Measurements from ENCODE around the gene ATP2A3.

The ATP2A3 gene

DNA sequence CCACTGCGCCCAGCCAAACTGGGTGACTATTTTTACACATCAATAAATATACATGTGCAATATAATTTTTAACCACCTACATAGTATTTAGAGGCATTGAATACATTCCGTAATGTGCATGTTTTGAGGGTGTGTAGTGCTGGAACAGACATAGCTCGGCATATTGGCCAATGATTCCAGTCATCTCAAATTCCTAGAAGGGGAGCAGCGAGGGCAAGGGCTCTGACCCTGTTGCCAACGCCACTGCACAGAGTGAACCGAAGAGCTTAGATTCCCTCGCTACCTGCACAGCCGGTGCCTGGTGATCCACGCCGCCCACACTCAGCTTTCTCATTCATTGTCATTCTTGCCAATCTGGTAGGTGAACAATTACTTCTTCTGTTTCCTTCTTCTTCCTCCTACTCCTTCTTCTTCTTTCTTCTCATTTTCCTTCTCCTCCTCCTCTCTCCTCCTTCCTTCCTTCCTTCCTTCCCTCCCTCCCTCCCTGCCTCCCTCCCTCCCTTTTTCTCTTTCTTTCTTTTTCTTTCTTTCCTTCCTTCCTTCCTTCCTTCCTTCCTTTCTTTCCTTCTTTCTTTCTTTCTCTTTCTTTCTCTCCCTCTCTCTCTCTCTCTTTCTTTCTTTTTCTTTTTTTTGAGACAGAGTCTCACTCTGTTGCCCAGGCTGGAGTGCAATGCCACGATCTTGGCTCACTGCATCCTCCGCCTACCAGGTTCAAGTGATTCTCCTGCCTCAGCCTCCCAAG, 26.3 kb upstream of the ATP2A3 start:
- no peaks in the 10 kb centered on the region for H3K9me3 ChIP-seq (ENCODE audit: control insufficient read depth, low read length)
- no peaks in the 10 kb centered on the region for H3K4me1 ChIP-seq (ENCODE audit: control insufficient read depth, insufficient read depth, low read length)
- no peaks in the 10 kb centered on the region for H3K36me3 ChIP-seq (ENCODE audit: control insufficient read depth, insufficient read depth, low read length)
- 89 to 92% methylated on average over 12 of the region's 12 CpGs for WGBS, 2 experiments
- H3K27ac ChIP-seq (ENCODE audit: insufficient read depth, low read depth, low read length, poor library complexity, severe bottlenecking) = no peak overlapping the region
- H3K4me3 ChIP-seq (ENCODE audit: insufficient read depth, low read depth, low read length) = no peak overlapping the region
- H3K27me3 ChIP-seq (ENCODE audit: control insufficient read depth, insufficient read depth, low read length, poor library complexity, severe bottlenecking) = no peaks in the 10 kb centered on the region

- Histone ChIP-seq H3K9me3 (ENCODE audit: control insufficient read depth, low read length) (no peaks in the 10 kb centered on the region), H3K4me3 (ENCODE audit: insufficient read depth, low read depth, low read length) (no peak overlapping the region), H3K4me1 (ENCODE audit: control insufficient read depth, insufficient read depth, low read length) (no peaks in the 10 kb centered on the region), H3K36me3 (ENCODE audit: control insufficient read depth, insufficient read depth, low read length) (no peaks in the 10 kb centered on the region), H3K27ac (ENCODE audit: insufficient read depth, low read depth, low read length, poor library complexity, severe bottlenecking) (no peak overlapping the region), H3K27me3 (ENCODE audit: control insufficient read depth, insufficient read depth, low read length, poor library complexity, severe bottlenecking) (no peaks in the 10 kb centered on the region)
- WGBS, 2 experiments = 90 to 91% methylated on average over 24 of the region's 24 CpGs
Measured at GRCh38 chr17:3989041-3989886, 25.0 kb upstream of the ATP2A3 start.

DNA sequence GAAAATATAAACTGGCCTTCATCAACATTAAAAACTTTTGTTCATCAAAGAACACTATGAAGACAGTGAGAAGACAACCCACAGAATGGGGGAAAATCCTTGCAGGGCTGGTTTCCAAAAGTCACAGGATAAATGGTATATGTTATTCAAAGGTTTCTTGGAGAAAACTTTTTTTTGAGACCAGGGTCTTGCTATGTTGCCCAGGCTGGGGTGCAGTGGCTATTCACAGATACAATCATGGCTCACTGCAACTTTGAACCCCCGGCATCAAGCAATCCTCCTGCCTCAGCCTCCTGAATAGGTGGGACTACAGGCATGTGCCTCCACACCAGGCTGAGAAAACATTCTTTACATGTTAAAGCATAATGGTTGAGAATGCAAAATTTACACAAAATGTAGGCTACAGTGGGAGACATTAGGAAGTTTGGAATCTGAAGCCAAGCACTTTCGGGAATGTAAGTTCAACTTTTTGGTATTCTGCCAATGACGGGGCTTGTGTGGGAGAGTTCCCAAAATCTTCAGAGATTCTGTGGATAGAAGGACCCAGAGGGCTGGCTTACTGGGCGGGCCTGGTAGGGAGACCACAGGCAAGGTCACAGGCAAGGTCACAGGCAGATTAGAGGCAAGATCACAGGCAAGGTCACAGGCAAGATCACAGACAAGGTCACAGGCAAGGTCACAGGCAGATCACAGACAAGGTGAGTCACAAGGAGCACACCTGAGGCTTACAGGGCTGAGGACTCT, 24.2 kb upstream of the ATP2A3 start:
- no peaks in the 10 kb centered on the region for H3K36me3 ChIP-seq (ENCODE audit: control insufficient read depth, insufficient read depth, low read length)
- 95% methylated on average over 4 of the region's 4 CpGs for WGBS, 2 experiments

DNA sequence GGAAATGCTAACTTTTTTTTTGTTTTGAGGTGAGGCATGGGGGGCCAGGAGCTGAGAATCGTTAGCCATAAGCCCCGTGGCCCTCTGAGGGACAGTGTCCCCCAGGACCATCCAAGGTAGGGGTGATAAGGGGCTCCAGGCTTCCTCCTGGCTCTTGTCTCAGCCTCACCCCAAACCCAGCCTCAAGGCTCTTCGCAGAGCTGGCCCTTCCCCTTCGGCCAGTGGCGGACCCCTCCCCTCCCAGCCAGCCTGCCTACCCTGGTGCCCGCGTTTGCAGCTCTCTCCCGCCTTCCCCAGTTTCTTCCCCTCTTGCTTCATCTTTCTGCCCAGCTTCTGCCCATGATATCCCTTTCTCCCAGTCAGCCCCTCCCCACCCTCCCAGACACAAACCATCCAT, 22.7 kb upstream of the ATP2A3 start:
- Histone ChIP-seq H3K4me1 (ENCODE audit: control insufficient read depth, insufficient read depth, low read length) (no peaks in the 10 kb centered on the region), H3K27ac (ENCODE audit: insufficient read depth, low read depth, low read length, poor library complexity, severe bottlenecking) (no peak overlapping the region), H3K4me3 (ENCODE audit: insufficient read depth, low read depth, low read length) (no peak overlapping the region), H3K36me3 (ENCODE audit: control insufficient read depth, insufficient read depth, low read length) (no peaks in the 10 kb centered on the region), H3K9me3 (ENCODE audit: control insufficient read depth, low read length) (no peaks in the 10 kb centered on the region), H3K27me3 (ENCODE audit: control insufficient read depth, insufficient read depth, low read length, poor library complexity, severe bottlenecking) (no peaks in the 10 kb centered on the region)
- 91% methylated on average over 8 of the region's 8 CpGs for WGBS, 2 experiments

More for the DNA sequence above, 24.2 kb upstream of the ATP2A3 start:
- Histone ChIP-seq H3K27ac (ENCODE audit: insufficient read depth, low read depth, low read length, poor library complexity, severe bottlenecking) (no peak overlapping the region), H3K4me1 (ENCODE audit: control insufficient read depth, insufficient read depth, low read length) (no peaks in the 10 kb centered on the region), H3K4me3 (ENCODE audit: insufficient read depth, low read depth, low read length) (no peak overlapping the region), H3K9me3 (ENCODE audit: control insufficient read depth, low read length) (no peaks in the 10 kb centered on the region), H3K27me3 (ENCODE audit: control insufficient read depth, insufficient read depth, low read length, poor library complexity, severe bottlenecking) (no peaks in the 10 kb centered on the region)

DNA sequence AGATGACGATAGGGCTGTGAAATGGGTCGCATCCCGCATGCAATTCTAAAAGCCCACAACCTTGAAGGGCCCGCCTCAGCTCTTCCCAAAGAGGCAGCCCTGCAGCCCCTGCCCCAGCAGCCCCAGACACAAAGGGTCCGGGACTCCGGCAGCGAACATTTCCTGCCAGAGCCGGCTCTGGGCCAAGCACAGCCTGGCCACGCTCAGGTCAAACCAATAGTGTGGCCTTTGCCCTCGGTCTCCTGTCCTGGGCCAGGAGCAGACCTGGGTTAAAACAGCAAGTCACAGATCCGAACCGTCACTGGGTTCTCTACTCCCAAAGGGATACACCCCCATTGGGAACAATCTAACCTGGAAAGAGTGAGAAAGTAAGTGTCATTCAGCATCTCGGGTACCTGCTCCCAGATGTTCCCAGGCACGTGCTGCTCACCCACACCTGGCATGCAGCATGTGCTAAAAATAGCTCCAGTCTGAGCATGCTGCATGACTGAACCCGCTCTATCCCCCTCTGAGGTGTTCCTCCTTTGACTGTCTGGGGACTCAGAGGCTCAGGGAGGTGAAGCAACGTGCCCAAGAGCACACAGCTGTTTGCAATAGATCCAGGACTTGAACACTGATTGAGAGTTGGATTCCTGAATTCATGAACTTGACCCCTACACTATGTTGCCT, 22.2 kb upstream of the ATP2A3 start:
- no peaks in the 10 kb centered on the region for H3K36me3 ChIP-seq (ENCODE audit: control insufficient read depth, insufficient read depth, low read length)
- H3K9me3 ChIP-seq (ENCODE audit: control insufficient read depth, low read length) = no peaks in the 10 kb centered on the region
- WGBS, 2 experiments = 82% methylated on average over 16 of the region's 16 CpGs
- H3K27ac ChIP-seq (ENCODE audit: insufficient read depth, low read depth, low read length, poor library complexity, severe bottlenecking) = no peak overlapping the region
- H3K4me1 ChIP-seq (ENCODE audit: control insufficient read depth, insufficient read depth, low read length) = peaks cover 4% of the 10 kb centered on the region
- H3K4me3 ChIP-seq (ENCODE audit: insufficient read depth, low read depth, low read length) = no peak overlapping the region
- no peaks in the 10 kb centered on the region for H3K27me3 ChIP-seq (ENCODE audit: control insufficient read depth, insufficient read depth, low read length, poor library complexity, severe bottlenecking)

DNA sequence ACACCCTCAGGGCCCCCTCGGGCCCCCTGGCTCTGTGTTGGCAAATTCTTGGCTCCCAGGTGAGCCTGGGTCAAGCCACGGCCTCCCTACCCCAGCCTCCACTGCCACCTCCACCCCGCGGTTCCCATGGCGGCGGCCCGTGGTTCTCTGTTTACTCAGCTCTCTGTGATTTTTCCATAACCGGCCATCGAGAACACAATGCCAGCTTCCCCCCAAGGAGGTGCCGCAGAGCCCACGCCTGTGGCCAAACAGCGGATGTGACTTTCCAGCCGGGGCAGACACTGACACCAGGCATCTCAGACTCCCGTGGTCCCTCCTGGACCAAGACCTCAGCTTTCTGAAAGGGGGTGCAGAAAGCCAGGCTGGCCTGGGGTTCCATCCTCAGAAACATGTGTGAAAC, 21.6 kb upstream of the ATP2A3 start:
- 88 to 90% methylated on average over 14 of the region's 14 CpGs for WGBS, 2 experiments
- Histone ChIP-seq H3K4me3 (ENCODE audit: insufficient read depth, low read depth, low read length) (no peak overlapping the region), H3K4me1 (ENCODE audit: control insufficient read depth, insufficient read depth, low read length) (peaks cover 6% of the 10 kb centered on the region), H3K27ac (ENCODE audit: insufficient read depth, low read depth, low read length, poor library complexity, severe bottlenecking) (no peak overlapping the region), H3K9me3 (ENCODE audit: control insufficient read depth, low read length) (no peaks in the 10 kb centered on the region), H3K36me3 (ENCODE audit: control insufficient read depth, insufficient read depth, low read length) (no peaks in the 10 kb centered on the region), H3K27me3 (ENCODE audit: control insufficient read depth, insufficient read depth, low read length, poor library complexity, severe bottlenecking) (no peaks in the 10 kb centered on the region)

- Histone ChIP-seq H3K27me3 (ENCODE audit: control insufficient read depth, insufficient read depth, low read length, poor library complexity, severe bottlenecking) (no peaks in the 10 kb centered on the region), H3K4me3 (ENCODE audit: insufficient read depth, low read depth, low read length) (no peak overlapping the region), H3K9me3 (ENCODE audit: control insufficient read depth, low read length) (no peaks in the 10 kb centered on the region), H3K4me1 (ENCODE audit: control insufficient read depth, insufficient read depth, low read length) (peaks cover 10% of the 10 kb centered on the region), H3K27ac (ENCODE audit: insufficient read depth, low read depth, low read length, poor library complexity, severe bottlenecking) (no peak overlapping the region), H3K36me3 (ENCODE audit: control insufficient read depth, insufficient read depth, low read length) (no peaks in the 10 kb centered on the region)
- WGBS, 2 experiments = 89 to 90% methylated on average over 18 of the region's 18 CpGs
Measured at GRCh38 chr17:3983606-3984484, 19.6 kb upstream of the ATP2A3 start.

- Histone ChIP-seq H3K27ac (ENCODE audit: insufficient read depth, low read depth, low read length, poor library complexity, severe bottlenecking) (no peak overlapping the region), H3K27me3 (ENCODE audit: control insufficient read depth, insufficient read depth, low read length, poor library complexity, severe bottlenecking) (no peaks in the 10 kb centered on the region), H3K4me3 (ENCODE audit: insufficient read depth, low read depth, low read length) (no peak overlapping the region), H3K4me1 (ENCODE audit: control insufficient read depth, insufficient read depth, low read length) (peaks cover 10% of the 10 kb centered on the region), H3K36me3 (ENCODE audit: control insufficient read depth, insufficient read depth, low read length) (no peaks in the 10 kb centered on the region), H3K9me3 (ENCODE audit: control insufficient read depth, low read length) (no peaks in the 10 kb centered on the region)
- 83 to 89% methylated on average over 8 of the region's 8 CpGs for WGBS, 2 experiments
Measured at GRCh38 chr17:3982541-3983017, 18.3 kb upstream of the ATP2A3 start.

DNA sequence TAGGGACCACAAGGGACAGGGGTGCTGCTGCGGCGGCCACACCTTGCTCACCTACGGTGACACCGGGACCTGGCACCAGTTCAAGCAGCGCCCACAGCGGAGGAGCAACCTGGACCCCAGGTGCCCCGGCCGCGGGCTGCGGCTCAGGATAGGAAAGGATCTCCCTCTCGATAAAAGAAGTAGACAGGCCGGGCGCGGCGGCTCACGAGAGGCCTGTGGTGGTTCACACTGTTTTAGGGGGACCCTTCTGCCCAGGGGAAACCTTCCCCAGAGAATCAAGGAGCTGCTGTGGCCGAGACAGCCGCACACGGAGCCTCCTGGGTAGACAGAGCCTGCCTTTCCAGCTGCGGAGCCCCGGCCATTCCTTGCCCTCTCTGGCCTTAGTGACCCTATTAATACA, 17.9 kb upstream of the ATP2A3 start:
- WGBS, 2 experiments = 91 to 93% methylated on average over 21 of the region's 21 CpGs

More for the DNA sequence above, 17.9 kb upstream of the ATP2A3 start:
- Histone ChIP-seq H3K9me3 (ENCODE audit: control insufficient read depth, low read length) (no peaks in the 10 kb centered on the region), H3K27me3 (ENCODE audit: control insufficient read depth, insufficient read depth, low read length, poor library complexity, severe bottlenecking) (no peaks in the 10 kb centered on the region), H3K4me3 (ENCODE audit: insufficient read depth, low read depth, low read length) (no peak overlapping the region), H3K27ac (ENCODE audit: insufficient read depth, low read depth, low read length, poor library complexity, severe bottlenecking) (no peak overlapping the region), H3K4me1 (ENCODE audit: control insufficient read depth, insufficient read depth, low read length) (peaks cover 10% of the 10 kb centered on the region), H3K36me3 (ENCODE audit: control insufficient read depth, insufficient read depth, low read length) (no peaks in the 10 kb centered on the region)

All from ectodermal cell (in vitro differentiated cells).